ENCODE data around the gene EEFSEC. TPM values are rescaled to one million over a fixed set of nuclear protein-coding genes. Genes with fewer than 3 reads are reported as not detected.

EEFSEC gene
- total RNA-seq, 6 donors from 2014 or later = 14.9 to 38.8 (median 17.9) TPM

- Histone ChIP-seq H3K27ac (peak overlapping the region in 2 of 4 donors; percentile 24 to 58), H3K9me3 (no peaks in the 10 kb centered on the region), H3K4me3 (no peak overlapping the region), H3K4me1 (peaks cover 11 to 24% (median 19%) of the 10 kb centered on the region in 4 donors), H3K36me3 (peaks cover 0 to 7% (median 2%) of the 10 kb centered on the region in 4 donors), H3K27me3 (no peaks in the 10 kb centered on the region)
- WGBS, 2 donors = 72 to 82% methylated on average over 3 to 8 of the region's 8 CpGs
- no peak for DNase-seq
- TF ChIP-seq, protein P1, sequence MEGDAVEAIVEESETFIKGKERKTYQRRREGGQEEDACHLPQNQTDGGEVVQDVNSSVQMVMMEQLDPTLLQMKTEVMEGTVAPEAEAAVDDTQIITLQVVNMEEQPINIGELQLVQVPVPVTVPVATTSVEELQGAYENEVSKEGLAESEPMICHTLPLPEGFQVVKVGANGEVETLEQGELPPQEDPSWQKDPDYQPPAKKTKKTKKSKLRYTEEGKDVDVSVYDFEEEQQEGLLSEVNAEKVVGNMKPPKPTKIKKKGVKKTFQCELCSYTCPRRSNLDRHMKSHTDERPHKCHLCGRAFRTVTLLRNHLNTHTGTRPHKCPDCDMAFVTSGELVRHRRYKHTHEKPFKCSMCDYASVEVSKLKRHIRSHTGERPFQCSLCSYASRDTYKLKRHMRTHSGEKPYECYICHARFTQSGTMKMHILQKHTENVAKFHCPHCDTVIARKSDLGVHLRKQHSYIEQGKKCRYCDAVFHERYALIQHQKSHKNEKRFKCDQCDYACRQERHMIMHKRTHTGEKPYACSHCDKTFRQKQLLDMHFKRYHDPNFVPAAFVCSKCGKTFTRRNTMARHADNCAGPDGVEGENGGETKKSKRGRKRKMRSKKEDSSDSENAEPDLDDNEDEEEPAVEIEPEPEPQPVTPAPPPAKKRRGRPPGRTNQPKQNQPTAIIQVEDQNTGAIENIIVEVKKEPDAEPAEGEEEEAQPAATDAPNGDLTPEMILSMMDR (IDR thresholded peaks at IDR 0.05) = no peak
- TF ChIP-seq POLR2AphosphoS5 (IDR thresholded peaks at IDR 0.05) = no peak
- TF ChIP-seq EP300 (IDR thresholded peaks at IDR 0.05) = no peak
- no peak for TF ChIP-seq POLR2A (IDR thresholded peaks at IDR 0.05)
- no peak for ATAC-seq (ENCODE audit: low FRiP score in 2 of 2)
Observed at GRCh38 chr3:128353361-128353965, 200.2 kb downstream of the EEFSEC start.

DNA sequence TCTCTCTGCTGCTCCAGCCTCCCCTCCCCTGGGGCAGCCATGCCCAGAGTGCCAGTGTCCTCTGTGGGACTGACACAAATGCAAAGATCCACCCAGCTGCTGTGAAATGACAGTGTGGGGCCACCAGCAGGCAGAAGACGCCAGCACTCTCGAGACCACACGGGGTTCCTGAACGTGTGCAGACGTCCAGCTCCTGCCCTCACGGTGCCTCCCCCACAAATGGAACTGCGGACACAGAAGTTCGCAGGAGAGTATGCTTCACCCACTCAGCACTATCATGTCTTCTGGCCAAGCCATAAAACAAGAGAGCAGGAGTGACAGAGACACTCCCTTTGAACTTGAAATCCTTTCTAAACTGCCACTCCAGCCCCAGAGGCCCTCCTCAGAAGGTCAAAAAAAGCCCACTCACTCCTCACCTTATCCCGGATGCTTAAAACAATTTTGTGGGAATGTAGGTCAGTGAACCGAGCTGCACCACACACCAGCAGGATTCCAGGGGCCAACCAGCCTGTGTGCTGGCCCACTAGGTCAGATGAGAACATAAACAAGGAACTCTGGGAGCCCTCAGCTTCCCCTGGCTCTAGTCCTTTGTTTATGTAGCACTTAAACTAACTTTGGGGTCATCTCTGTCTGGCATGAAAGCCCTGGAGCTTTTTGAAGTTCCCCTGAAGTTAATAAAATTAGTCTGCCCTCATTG is 200.9 kb downstream of the EEFSEC start:
- DNase-seq = no peak
- H3K36me3 ChIP-seq = peaks cover 0 to 10% (median 3%) of the 10 kb centered on the region in 4 donors
- H3K27ac ChIP-seq = peak overlapping the region in 3 of 4 donors; percentile 24 to 58 (median 40)
- H3K27me3 ChIP-seq = no peaks in the 10 kb centered on the region
- ATAC-seq (ENCODE audit: low FRiP score in 2 of 2) = no peak
- no peak overlapping the region for H3K4me3 ChIP-seq
- TF ChIP-seq EP300 (IDR thresholded peaks at IDR 0.05) (no peak), POLR2A (IDR thresholded peaks at IDR 0.05) (no peak), POLR2AphosphoS5 (IDR thresholded peaks at IDR 0.05) (no peak)
- TF ChIP-seq, protein P1 (IDR thresholded peaks at IDR 0.05) = no peak
- WGBS, 2 donors = 60 to 68% methylated on average over 10 of the region's 10 CpGs
- peaks cover 11 to 24% (median 19%) of the 10 kb centered on the region in 4 donors for H3K4me1 ChIP-seq
- no peaks in the 10 kb centered on the region for H3K9me3 ChIP-seq

GRCh38 chr3:128354788-128355542 is 201.7 kb downstream of the EEFSEC start:
- Histone ChIP-seq H3K4me1 (peaks cover 11 to 24% (median 19%) of the 10 kb centered on the region in 4 donors), H3K4me3 (no peak overlapping the region), H3K9me3 (no peaks in the 10 kb centered on the region), H3K36me3 (peaks cover 0 to 10% (median 3%) of the 10 kb centered on the region in 4 donors), H3K27me3 (no peaks in the 10 kb centered on the region), H3K27ac (peak overlapping the region in 1 of 4 donors; percentile 58)
- WGBS, 2 donors = 80 to 85% methylated on average over 9 to 13 of the region's 13 CpGs
- DNase-seq = no peak
- no peak for ATAC-seq (ENCODE audit: low FRiP score in 2 of 2)
- TF ChIP-seq, protein P1 (IDR thresholded peaks at IDR 0.05) = no peak
- TF ChIP-seq POLR2AphosphoS5 (IDR thresholded peaks at IDR 0.05) = no peak
- TF ChIP-seq EP300 (IDR thresholded peaks at IDR 0.05) = no peak

DNA sequence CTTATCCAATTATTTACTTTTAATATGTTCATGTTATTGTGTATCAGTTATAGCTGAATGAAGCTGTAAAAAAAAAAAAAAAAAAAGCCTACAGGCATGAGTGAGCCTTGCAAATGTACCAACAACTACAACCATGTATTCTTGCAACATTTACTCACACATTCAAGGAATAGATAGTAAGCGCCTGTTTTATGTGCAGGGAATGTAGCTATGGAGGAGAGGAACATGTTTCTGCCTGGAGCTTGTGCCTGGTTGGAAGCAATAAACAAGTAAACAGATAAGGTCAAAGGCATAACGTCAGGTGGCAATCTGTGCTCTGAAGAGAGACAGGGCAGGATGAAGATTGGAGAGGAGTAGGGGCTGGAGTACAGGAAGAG is 202.2 kb downstream of the EEFSEC start:
- DNase-seq = no peak
- TF ChIP-seq POLR2AphosphoS5 (IDR thresholded peaks at IDR 0.05) (no peak), POLR2A (IDR thresholded peaks at IDR 0.05) (no peak), EP300 (IDR thresholded peaks at IDR 0.05) (no peak)
- TF ChIP-seq, protein P1 (IDR thresholded peaks at IDR 0.05) = no peak
- no peak for ATAC-seq (ENCODE audit: low FRiP score in 2 of 2)
- H3K4me1 ChIP-seq = peaks cover 11 to 24% (median 20%) of the 10 kb centered on the region in 4 donors
- H3K36me3 ChIP-seq = peaks cover 0 to 10% (median 3%) of the 10 kb centered on the region in 4 donors
- no peaks in the 10 kb centered on the region for H3K9me3 ChIP-seq
- no peak overlapping the region for H3K4me3 ChIP-seq
- WGBS, 2 donors = 76 to 86% methylated on average over 2 of the region's 2 CpGs
- no peaks in the 10 kb centered on the region for H3K27me3 ChIP-seq
- no peak overlapping the region for H3K27ac ChIP-seq
